ENCODE results near the gene GPANK1.

DNA sequence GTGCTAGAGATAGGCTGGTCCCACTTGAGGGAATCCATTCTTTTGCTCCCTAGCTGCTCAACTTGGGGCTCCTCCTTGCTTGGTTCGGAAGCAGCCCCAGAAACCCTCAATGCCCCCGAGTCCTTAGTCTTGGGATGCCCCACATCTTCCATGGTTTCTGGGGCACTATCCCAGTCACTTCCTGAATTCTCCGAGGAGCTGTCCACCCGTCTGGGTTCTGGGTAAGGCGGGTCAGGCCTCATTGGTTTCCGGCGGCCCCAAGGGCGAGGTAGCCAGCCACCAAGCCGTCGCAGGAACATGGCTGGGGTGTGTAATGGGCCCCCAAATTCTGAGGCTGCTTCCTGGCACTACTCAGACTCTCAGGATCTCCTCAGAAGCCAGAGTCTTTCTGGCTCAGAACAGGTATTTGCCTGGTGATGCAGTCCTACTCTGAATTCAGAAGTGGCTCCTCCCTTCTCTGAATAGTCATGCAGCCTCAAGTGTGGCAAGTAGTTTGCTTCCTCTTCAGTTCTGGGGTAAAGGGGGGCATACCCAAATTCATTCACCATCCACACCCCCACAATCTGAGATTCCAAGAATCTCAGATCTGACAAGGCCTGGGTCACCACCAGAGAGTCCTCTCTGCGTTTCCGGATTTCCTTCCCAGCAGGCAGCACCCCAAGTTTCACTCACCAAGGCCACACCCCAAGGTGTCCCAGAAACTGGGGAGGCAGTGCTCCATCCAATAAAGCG is 5.0 kb downstream of the GPANK1 start:
- TF ChIP-seq, protein P1, sequence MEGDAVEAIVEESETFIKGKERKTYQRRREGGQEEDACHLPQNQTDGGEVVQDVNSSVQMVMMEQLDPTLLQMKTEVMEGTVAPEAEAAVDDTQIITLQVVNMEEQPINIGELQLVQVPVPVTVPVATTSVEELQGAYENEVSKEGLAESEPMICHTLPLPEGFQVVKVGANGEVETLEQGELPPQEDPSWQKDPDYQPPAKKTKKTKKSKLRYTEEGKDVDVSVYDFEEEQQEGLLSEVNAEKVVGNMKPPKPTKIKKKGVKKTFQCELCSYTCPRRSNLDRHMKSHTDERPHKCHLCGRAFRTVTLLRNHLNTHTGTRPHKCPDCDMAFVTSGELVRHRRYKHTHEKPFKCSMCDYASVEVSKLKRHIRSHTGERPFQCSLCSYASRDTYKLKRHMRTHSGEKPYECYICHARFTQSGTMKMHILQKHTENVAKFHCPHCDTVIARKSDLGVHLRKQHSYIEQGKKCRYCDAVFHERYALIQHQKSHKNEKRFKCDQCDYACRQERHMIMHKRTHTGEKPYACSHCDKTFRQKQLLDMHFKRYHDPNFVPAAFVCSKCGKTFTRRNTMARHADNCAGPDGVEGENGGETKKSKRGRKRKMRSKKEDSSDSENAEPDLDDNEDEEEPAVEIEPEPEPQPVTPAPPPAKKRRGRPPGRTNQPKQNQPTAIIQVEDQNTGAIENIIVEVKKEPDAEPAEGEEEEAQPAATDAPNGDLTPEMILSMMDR (IDR thresholded peaks at IDR 0.05) = no peak
- TF ChIP-seq POLR2A (IDR thresholded peaks at IDR 0.05; ENCODE audit: low read depth) = no peak
